ENCODE data around the gene ABCC6.
"Not testable (repeated sequence)": the region's sequence is repeated elsewhere in the genome, so short reads cannot be mapped to it uniquely, and the experiment has no call there.

Gene ABCC6

GRCh38 chr16:16222850-16223661, at the start of gene ABCC6:
Gene ABCC6 (minus strand): TSS chr16:16223494. CDS start chr16:16223434, 60 bp downstream.
- peak within 1 kb of the TSS; percentile 36 for H3K4me3 ChIP-seq (ENCODE audit: low read depth, low read length)
- DNase-seq (ENCODE audit: low read depth), result not testable (repeated sequence)

- DNase-seq (ENCODE audit: low read depth); H3K4me3 ChIP-seq (ENCODE audit: low read depth, low read length): not testable (repeated sequence)
These were observed 49.4 kb upstream of the ABCC6 start for GRCh38 chr16:16272573-16273221.

GRCh38 chr16:16271658-16272057, 48.4 kb upstream of the ABCC6 start:
- DNase-seq (ENCODE audit: low read depth); H3K4me3 ChIP-seq (ENCODE audit: low read depth, low read length): not testable (repeated sequence)

DNA sequence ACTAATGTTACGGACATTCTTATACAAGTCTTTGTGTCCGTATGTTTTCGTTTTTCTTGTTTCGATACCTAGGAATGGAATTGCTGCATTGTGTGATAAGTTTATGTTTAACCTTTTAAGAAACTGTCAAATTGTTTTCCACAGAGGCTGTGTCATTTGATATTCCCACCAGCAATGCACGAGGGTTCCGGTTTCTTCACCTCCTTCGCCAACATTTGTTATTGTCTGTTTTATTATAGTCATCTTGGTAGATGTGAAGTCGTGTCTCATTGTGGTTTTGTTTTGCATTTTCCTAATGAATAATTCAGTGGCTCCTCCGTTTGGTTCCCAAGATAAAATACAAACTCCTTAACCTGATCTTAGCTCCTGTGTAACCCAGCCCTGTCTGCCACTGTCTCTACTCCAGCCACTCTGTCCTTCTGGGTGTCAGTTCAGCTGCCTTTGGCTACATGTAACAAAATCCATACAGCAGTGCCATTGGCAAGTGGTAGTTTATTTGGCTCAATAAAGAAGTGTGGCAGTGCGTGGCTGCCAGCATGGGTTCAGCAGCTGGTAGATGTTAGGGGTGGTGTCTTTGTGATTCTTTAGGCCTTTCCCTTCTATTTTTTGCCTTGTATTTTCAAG, 45.0 kb upstream of the ABCC6 start:
- DNase-seq (ENCODE audit: low read depth), result not testable (repeated sequence)

DNA sequence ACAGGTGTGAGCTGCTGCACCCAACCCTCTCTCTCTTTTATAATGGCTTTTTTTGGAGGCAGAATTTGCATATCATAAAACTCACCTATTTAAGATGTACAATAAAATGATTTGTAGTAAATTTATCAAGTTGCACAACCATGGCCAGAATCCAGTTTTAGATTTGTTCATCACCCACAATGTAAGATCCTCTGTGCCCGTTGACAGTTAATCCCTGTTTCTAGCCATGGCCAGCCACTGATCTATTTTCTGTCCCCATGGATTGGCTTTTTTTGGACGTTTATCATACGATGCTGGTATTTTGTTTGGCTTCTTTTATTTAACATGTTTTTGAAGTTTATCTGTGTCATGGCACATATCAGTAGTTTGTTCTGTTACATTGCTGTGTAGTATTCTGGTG, 44.4 kb upstream of the ABCC6 start:
- H3K4me3 ChIP-seq (ENCODE audit: low read depth, low read length); DNase-seq (ENCODE audit: low read depth): not testable (repeated sequence)

More for the DNA sequence above, 45.0 kb upstream of the ABCC6 start:
- not testable (repeated sequence) for H3K4me3 ChIP-seq (ENCODE audit: low read depth, low read length)

DNA sequence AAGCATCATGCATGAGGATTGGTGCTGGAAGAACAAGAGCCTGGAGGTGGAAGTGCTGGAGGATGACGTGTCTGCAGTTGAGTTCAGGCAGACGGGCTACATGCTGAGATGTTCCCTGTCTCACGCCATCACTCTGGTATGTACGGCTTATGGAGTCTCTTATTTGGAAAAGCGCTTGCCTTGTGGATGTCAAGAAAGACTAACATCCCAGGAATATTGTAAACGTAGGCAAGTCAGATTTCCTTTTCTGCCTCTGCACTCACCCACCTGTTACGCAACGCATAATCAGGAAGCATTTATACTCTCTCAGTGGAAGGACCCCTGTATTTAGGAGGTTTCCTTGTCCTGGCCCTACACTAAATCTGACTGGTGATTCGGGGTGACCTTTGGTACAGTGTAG, 41.8 kb upstream of the ABCC6 start:
- not testable (repeated sequence) for H3K4me3 ChIP-seq (ENCODE audit: low read depth, low read length)
- DNase-seq (ENCODE audit: low read depth), result peak; percentile 26

DNA sequence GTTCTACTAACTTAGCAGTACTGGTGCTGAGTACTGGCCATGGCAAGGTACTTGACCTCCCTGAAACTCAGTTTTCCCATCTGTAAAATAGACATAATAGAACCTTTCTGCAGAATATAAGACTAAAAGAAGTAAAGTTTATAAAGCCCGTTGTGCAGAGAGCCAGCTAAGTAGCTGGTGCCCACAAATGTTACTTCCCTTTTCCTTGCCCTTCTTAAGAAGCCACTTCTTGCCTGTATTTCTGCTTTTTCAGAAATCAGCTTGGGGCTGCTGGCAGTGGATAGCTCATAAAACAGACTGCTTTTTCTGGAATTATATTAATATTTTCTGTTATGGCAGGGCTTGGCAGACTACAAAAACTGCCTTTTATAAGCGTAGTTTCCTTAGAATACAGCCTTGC, 40.7 kb upstream of the ABCC6 start:
- not testable (repeated sequence) for DNase-seq (ENCODE audit: low read depth); H3K4me3 ChIP-seq (ENCODE audit: low read depth, low read length)

DNA sequence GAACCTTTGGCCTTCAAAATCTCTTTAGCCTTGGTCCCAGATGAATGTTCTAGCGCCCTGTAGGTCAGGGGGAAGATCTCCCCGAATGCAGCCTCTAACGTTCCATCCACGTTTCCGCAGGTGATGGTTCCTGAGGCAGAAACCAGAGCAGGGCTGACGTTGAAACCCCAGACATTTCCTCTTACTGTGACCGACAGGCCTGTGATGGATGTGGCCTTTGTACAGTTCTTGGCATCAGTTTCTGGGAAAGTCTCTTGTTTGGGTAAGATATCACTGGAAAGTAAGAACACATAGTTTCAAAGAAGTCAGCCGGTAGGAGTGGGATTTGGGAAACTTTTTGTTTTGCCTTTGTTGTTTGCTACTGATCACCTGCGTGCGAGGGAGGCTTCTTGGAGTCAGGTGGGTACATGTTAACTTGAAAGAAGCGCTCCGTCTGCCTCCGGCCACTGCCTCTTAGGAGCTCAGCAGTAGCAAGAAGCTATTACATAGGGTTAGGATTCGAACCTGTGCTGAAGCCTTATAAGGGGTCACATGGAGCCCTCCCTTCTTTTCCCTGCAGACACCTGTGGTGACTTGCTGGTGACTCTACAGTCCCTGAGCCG, 39.8 kb upstream of the ABCC6 start:
- not testable (repeated sequence) for H3K4me3 ChIP-seq (ENCODE audit: low read depth, low read length); DNase-seq (ENCODE audit: low read depth)

DNA sequence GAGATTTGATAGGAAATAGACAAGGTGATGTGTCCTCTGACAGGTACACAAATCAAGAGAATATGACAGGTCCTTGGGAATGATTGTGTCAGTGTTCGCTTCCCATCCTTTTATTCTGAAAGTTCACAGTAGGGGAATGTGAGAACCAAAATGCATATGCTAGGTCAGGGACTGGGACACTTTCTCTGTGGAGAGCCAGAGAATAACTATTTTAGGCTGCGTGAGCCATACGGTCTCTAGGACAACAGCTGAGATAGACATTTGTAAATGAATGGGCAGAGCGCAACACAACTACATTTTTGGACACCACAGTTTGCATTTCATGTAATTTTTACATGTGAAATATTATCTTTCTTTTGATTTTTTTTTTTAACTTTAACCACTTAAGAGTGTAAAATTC, 36.7 kb upstream of the ABCC6 start:
- DNase-seq (ENCODE audit: low read depth); H3K4me3 ChIP-seq (ENCODE audit: low read depth, low read length): not testable (repeated sequence)

DNA sequence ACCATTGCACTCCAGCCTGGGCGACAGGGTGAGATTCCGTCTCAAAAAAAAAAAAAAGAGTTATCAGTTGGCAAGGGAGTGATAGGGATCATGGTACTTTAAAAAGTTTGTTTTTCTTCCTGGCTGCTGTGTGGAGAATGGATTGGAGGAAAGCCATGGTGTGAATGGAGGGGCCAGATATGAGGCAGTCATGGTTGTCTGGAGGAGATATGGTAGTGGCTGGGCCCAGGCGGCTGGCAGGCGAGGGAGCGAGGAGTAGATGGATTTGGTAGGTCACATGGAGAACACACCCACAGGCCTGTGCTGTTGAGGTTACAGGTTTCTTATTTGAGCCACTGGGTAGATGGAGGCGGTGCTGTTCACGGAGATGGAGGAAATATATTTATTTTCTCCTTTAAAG, 35.5 kb upstream of the ABCC6 start:
- not testable (repeated sequence) for DNase-seq (ENCODE audit: low read depth)

DNA sequence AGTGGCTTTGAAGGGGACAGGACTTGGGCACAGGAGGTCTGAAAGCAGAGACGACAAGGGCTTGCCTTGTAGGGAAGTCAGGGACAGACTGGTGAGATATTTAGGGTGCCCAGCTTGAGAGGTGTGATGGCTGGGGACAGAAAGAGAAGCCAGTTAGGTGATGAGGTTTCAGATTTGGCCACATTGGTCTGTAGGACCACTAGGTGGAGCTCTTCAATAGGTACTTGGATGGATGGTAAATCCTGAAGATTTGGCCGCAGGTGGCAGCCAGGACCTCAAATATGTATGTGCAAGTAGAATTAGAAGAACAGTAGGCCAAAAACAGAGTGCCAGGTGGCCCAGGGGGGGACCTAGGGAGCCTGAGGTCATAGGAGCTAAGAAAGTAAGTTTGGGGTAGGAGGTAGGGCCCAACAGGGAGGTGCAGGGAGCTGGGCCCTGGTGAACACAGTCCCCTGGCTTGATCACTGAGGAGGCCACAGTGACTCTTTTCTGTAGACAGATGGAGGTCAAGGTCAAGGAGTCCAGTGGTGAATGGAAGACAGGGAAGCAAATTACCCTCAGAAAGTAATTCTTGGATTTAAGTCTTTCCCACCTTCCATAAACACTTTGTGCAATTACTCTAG, 34.1 kb upstream of the ABCC6 start:
- H3K4me3 ChIP-seq (ENCODE audit: low read depth, low read length); DNase-seq (ENCODE audit: low read depth): not testable (repeated sequence)

More for the DNA sequence above, 35.5 kb upstream of the ABCC6 start:
- not testable (repeated sequence) for H3K4me3 ChIP-seq (ENCODE audit: low read depth, low read length)

- H3K4me3 ChIP-seq (ENCODE audit: low read depth, low read length); DNase-seq (ENCODE audit: low read depth): not testable (repeated sequence)
These were observed 29.1 kb upstream of the ABCC6 start for GRCh38 chr16:16252377-16252776.

GRCh38 chr16:16249621-16250330, 26.5 kb upstream of the ABCC6 start:
- H3K4me3 ChIP-seq (ENCODE audit: low read depth, low read length); DNase-seq (ENCODE audit: low read depth): not testable (repeated sequence)

DNA sequence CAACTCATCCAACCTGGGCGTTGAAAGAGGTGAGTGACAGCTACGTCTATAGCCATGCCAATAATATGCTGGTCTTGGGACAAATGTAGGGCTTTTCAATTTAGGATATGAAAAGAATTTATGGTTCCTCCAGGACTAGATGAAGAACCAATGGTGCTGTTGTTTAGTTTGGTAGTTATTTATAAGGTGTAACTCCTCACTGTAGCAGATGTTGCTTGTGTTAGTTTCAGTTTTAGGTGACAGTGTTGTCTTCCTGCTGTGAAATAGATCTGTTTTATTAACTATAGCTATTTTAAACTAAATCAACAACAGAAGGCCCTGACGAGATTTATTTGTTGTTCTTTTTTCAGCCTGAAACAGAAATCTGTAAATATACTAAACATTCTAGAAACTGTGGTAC, 24.1 kb upstream of the ABCC6 start:
- not testable (repeated sequence) for DNase-seq (ENCODE audit: low read depth); H3K4me3 ChIP-seq (ENCODE audit: low read depth, low read length)

DNA sequence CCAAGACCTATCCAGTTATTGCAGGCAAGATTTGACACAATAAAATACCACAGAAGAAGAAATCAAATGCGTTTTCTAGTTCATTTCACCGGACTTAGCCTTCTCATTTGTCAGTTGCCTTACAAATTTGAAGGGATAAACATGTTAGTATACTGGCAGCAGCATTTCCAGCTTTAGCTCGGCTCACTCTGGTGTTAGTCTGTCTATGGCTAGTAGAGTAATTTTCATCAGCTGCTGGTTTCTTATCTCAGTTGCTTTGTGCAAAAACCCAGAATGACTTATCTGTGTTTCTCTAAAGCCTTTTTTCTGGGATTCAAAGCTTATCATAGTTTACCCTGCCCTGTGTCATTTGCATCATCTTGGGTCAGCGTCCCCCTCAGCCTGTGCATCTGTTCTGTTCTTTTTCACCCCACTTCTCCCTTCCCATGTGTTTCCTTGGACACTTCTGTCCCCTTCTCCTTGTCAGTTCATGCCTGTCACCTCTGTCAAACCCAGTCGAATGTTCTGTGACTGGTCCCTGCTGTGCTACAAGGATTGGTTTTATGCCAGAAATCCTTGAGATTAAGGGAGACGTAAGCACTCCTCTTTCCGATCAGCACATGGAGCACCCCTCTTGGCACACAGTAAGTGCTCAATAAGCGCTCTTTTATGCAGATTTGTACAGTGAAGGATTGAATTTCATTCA, 23.4 kb upstream of the ABCC6 start:
- DNase-seq (ENCODE audit: low read depth); H3K4me3 ChIP-seq (ENCODE audit: low read depth, low read length): not testable (repeated sequence)

DNA sequence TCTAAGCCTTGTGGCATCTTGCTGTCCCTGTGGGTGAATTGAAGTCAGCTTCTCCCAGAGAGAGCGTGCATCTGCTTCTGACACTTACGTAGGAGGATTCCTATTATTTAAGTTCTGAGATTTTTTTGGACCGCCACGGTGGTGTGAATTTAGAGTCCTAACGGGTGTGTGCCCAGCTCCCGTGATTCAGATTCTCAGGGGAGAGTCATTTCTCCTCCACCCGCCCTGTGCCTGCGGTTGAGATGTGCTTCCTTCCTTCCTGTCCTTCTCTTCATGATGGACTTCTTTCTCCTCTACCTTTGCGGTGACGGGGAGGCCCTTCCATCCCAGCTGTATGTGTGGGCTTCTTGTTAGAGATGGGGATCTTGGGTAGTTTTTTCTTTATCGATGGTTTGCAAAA, 20.6 kb upstream of the ABCC6 start:
- not testable (repeated sequence) for H3K4me3 ChIP-seq (ENCODE audit: low read depth, low read length); DNase-seq (ENCODE audit: low read depth)

DNA sequence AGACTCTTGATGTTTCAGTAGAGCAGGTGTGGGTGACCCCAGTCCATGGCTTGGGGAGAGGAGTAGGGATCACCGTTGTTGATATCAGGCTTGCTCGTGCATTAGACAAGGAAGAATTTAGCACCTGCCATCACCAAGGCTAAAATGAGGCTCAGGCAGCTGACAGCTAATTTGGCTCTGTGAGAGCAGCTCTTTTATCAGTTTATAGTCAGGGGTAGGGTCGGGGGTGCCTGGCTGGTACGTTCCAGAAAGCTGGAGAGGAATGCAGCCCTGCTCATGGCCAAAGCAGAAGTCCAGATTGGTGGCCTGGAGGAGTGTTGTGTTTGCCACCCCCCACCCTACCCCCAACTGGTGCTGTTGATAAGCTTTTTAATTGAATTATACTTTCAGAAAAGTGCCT, 17.4 kb upstream of the ABCC6 start:
- DNase-seq (ENCODE audit: low read depth); H3K4me3 ChIP-seq (ENCODE audit: low read depth, low read length): not testable (repeated sequence)

DNA sequence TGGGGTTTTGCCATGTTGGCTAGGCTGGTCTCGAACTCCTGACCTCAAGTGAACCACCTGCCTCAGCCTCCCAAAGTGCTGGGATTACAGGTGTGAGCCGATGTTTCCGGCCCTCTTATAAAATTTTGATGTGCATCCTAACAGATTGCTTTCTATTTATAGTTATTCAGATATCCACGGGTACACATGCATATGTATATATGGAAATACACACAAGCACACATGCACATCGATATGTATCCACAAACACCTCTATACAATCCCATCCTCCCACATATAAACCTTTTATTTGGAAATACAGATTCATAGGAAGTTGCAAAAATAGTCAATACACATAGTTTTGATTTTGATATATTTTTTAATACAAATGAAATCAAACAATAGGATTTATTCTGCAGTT, 14.4 kb upstream of the ABCC6 start:
- not testable (repeated sequence) for DNase-seq (ENCODE audit: low read depth); H3K4me3 ChIP-seq (ENCODE audit: low read depth, low read length)

Data from NB4 (cell line).